ENCODE measurements around the gene SNHG17. TPM values are rescaled to one million over a fixed set of nuclear protein-coding genes. Genes with fewer than 3 reads are reported as not detected.
A peak's percentile ranks its signal among the peaks of the same experiment; 100 is the strongest.

SNHG17 gene
- 23.8 TPM for total RNA-seq
- long read RNA-seq, partial matches to known transcripts = 0 of 12 reads
- long read RNA-seq, other reads (novel, unspliced or antisense) = 12 of 12 reads

GRCh38 chr20:38434770-38435554 is at the start of gene SNHG17:
Gene SNHG17, minus strand, starts transcription at chr20:38435328.
- no peaks in the 10 kb centered on the region for H3K27me3 ChIP-seq
- no peaks in the 10 kb centered on the region for H3K9me3 ChIP-seq
- H3K36me3 ChIP-seq = peaks cover 37% of the 10 kb centered on the region
- peak; percentile 100 for TF ChIP-seq CTCF (IDR thresholded peaks at IDR 0.05)
- DNase-seq (peak; percentile 94), ATAC-seq (peak; percentile 98)
- peak within 1 kb of the TSS; percentile 81 for H3K4me3 ChIP-seq
- H3K27ac ChIP-seq = peak within 1 kb of the TSS; percentile 81
- intact Hi-C loops (cut with DNase I) = no loop called here
- H3K4me1 ChIP-seq = peaks cover 9% of the 10 kb centered on the region

GRCh38 chr20:38479596-38479995 is 44.5 kb upstream of the SNHG17 start:
- peaks cover 5% of the 10 kb centered on the region for H3K4me1 ChIP-seq
- TF ChIP-seq CTCF (IDR thresholded peaks at IDR 0.05) = no peak

GRCh38 chr20:38477747-38478146 is 42.6 kb upstream of the SNHG17 start:
- Histone ChIP-seq H3K27me3 (no peaks in the 10 kb centered on the region), H3K4me1 (peaks cover 17% of the 10 kb centered on the region), H3K27ac (no peak overlapping the region), H3K9me3 (no peaks in the 10 kb centered on the region), H3K4me3 (no peak overlapping the region), H3K36me3 (no peaks in the 10 kb centered on the region)
- no peak for TF ChIP-seq CTCF (IDR thresholded peaks at IDR 0.05)
- DNase-seq (no peak), ATAC-seq (no peak)
- intact Hi-C loops (cut with DNase I) = no loop called here

More at GRCh38 chr20:38479596-38479995, 44.5 kb upstream of the SNHG17 start:
- ATAC-seq = no peak
- Histone ChIP-seq H3K27me3 (no peaks in the 10 kb centered on the region), H3K9me3 (no peaks in the 10 kb centered on the region), H3K36me3 (no peaks in the 10 kb centered on the region), H3K27ac (no peak overlapping the region), H3K4me3 (no peak overlapping the region)
- DNase-seq = no peak
- intact Hi-C loops (cut with DNase I) = no loop called here

- H3K27ac ChIP-seq = peak overlapping the region; percentile 88
- H3K4me3 ChIP-seq = peak overlapping the region; percentile 87
- H3K27me3 ChIP-seq = no peaks in the 10 kb centered on the region
- TF ChIP-seq CTCF (IDR thresholded peaks at IDR 0.05) = no peak
- peaks cover 22% of the 10 kb centered on the region for H3K4me1 ChIP-seq
- intact Hi-C loops (cut with DNase I) = no loop called here
- H3K36me3 ChIP-seq = no peaks in the 10 kb centered on the region
- no peak for DNase-seq
- no peaks in the 10 kb centered on the region for H3K9me3 ChIP-seq
- ATAC-seq = no peak
Measured at GRCh38 chr20:38473367-38473795, 38.3 kb upstream of the SNHG17 start.

- Histone ChIP-seq H3K9me3 (no peaks in the 10 kb centered on the region), H3K4me3 (peak within 1 kb of the TSS; percentile 87), H3K27ac (peak within 1 kb of the TSS; percentile 88), H3K4me1 (peaks cover 22% of the 10 kb centered on the region), H3K36me3 (no peaks in the 10 kb centered on the region), H3K27me3 (no peaks in the 10 kb centered on the region)
- ATAC-seq (peak; percentile 96), DNase-seq (peak; percentile 100)
- intact Hi-C loops (cut with DNase I) = no loop called here
- TF ChIP-seq CTCF (IDR thresholded peaks at IDR 0.05) = peak; percentile 54
Measured at GRCh38 chr20:38472513-38473366, 37.6 kb upstream of the SNHG17 start, which contains the start of gene RALGAPB. Gene RALGAPB, plus strand, starts transcription at chr20:38472843. Its CDS starts 15,590 bp downstream, at chr20:38488433.

All from upper lobe of right lung (tissue), 1 donor.